ENCODE data around the gene OXCT2. TPM values are rescaled to one million over a fixed set of nuclear protein-coding genes. Genes with fewer than 3 reads are reported as not detected.

OXCT2 gene
- total RNA-seq, 1 donor from 2014 or later = 2.1 TPM

DNA sequence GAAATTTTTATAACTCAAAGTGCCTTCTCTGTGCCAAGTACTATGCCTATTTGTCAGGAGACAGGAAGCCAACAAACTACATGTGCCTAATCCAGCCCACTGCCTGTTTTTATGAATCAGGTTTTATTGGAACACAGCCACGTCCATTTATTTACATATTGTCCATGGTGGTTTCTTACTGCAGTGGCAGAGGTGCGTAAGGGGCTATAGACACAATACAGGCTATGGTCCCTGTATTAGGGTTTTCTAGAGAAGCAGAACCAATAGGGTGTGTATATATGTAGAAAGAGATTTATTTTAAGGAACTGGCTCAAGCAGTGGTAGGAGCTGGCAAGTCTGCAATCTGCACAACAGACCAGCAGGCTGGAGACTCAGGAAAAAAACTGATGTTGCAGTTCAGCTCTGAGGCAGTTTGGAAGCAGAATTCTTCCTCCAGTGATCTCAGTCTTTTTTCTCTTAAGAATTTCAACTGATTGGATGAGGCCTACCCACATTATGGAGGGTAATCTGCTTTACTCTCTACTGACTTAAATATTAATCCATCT, 17.1 kb downstream of the OXCT2 start:
- H3K4me1 ChIP-seq = no peaks in the 10 kb centered on the region
- no peak overlapping the region for H3K4me2 ChIP-seq
- H4K20me1 ChIP-seq (ENCODE audit: low read depth) = peaks cover 5% of the 10 kb centered on the region
- Mint-ChIP-seq H3K9me3 (no peaks in the 10 kb centered on the region), H3K27ac (no peak overlapping the region), H3K27me3 (ENCODE audit: insufficient read depth, low read depth) (peaks cover 4% of the 10 kb centered on the region), H3K36me3 (peaks cover 33% of the 10 kb centered on the region), H3K4me3 (no peak overlapping the region), H3K4me1 (no peaks in the 10 kb centered on the region)
- no peaks in the 10 kb centered on the region for H3K79me2 ChIP-seq (ENCODE audit: low read depth)
- peaks cover 6% of the 10 kb centered on the region for H3K36me3 ChIP-seq
- no peak overlapping the region for H3K27ac ChIP-seq
- H3F3A ChIP-seq (ENCODE audit: low read depth) = no peaks in the 10 kb centered on the region
- H2AFZ ChIP-seq (replicated peaks) = no peak overlapping the region
- no peaks in the 10 kb centered on the region for H3K27me3 ChIP-seq
- H3K4me3 ChIP-seq = no peak overlapping the region
- TF ChIP-seq, protein P1, sequence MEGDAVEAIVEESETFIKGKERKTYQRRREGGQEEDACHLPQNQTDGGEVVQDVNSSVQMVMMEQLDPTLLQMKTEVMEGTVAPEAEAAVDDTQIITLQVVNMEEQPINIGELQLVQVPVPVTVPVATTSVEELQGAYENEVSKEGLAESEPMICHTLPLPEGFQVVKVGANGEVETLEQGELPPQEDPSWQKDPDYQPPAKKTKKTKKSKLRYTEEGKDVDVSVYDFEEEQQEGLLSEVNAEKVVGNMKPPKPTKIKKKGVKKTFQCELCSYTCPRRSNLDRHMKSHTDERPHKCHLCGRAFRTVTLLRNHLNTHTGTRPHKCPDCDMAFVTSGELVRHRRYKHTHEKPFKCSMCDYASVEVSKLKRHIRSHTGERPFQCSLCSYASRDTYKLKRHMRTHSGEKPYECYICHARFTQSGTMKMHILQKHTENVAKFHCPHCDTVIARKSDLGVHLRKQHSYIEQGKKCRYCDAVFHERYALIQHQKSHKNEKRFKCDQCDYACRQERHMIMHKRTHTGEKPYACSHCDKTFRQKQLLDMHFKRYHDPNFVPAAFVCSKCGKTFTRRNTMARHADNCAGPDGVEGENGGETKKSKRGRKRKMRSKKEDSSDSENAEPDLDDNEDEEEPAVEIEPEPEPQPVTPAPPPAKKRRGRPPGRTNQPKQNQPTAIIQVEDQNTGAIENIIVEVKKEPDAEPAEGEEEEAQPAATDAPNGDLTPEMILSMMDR (IDR thresholded peaks at IDR 0.05) = no peak
- TF ChIP-seq EZH2 (IDR thresholded peaks at IDR 0.05) (no peak), EZH2phosphoT487 (IDR thresholded peaks at IDR 0.05) (no peak)
- no peaks in the 10 kb centered on the region for H3K9me3 ChIP-seq (ENCODE audit: low read depth)
- H3K9ac ChIP-seq = no peak overlapping the region
- no peak for DNase-seq (ENCODE audit: low spot score)

DNA sequence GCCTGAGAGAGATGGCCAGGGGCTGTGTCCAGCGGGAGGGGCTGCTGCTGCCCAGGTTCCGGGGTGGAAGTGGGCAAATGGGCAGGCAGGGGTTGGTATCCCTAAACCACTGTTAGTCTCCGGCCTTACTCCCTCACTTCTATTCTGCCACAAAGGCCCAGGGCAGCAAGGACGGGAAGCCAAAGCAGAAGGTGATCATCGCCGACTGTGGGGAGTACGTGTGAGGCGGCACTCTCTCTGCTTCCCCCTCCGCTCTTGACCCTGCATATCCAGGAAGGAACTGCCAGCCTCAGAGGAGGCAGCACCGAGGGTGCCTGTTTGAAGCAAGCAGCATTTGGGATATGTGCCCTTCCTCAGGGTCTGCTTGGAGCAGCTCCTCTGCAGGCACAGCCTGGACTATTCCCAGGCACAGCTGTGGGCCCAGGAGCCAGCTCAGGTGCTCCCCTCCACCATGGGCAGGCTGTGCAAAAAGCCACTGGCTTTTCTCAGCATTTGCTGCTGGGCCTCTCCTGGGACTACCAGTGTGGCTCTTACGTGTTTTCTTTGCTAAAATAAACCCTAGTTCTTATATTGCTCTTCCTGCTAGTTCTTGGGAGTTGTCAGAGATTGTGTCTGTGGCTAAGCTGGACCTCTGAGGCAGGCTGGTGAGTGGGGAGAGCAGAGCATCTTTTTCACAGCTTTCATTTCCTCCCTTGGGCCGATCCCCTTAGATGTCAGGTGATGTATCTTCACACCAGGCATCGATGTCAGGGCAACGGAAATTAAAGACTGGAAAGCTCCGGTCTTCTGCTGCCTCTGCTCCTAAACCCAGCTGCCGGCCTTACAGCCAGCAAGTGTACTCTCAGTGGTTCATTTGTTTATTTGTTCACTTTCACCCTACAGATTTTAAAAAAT, 17.8 kb downstream of the OXCT2 start:
- no peak overlapping the region for H3K4me3 Mint-ChIP-seq
- H2AFZ ChIP-seq (replicated peaks) = no peak overlapping the region
- peaks cover 4% of the 10 kb centered on the region for H3K27me3 Mint-ChIP-seq (ENCODE audit: insufficient read depth, low read depth)
- no peak for DNase-seq (ENCODE audit: low spot score)
- no peak overlapping the region for H3K4me3 ChIP-seq
- no peaks in the 10 kb centered on the region for H3K9me3 Mint-ChIP-seq
- H3K79me2 ChIP-seq (ENCODE audit: low read depth) = no peaks in the 10 kb centered on the region
- TF ChIP-seq EZH2 (IDR thresholded peaks at IDR 0.05) = no peak
- no peak for TF ChIP-seq EZH2phosphoT487 (IDR thresholded peaks at IDR 0.05)
- H3K4me1 ChIP-seq = no peaks in the 10 kb centered on the region
- no peak overlapping the region for H3K27ac Mint-ChIP-seq
- H3K9ac ChIP-seq = no peak overlapping the region
- no peaks in the 10 kb centered on the region for H3K4me1 Mint-ChIP-seq
- H4K20me1 ChIP-seq (ENCODE audit: low read depth) = peaks cover 5% of the 10 kb centered on the region
- H3K27me3 ChIP-seq = no peaks in the 10 kb centered on the region
- peaks cover 33% of the 10 kb centered on the region for H3K36me3 Mint-ChIP-seq
- no peaks in the 10 kb centered on the region for H3K9me3 ChIP-seq (ENCODE audit: low read depth)
- H3K36me3 ChIP-seq = peaks cover 6% of the 10 kb centered on the region
- H3K27ac ChIP-seq = no peak overlapping the region
- H3F3A ChIP-seq (ENCODE audit: low read depth) = no peaks in the 10 kb centered on the region
- no peak overlapping the region for H3K4me2 ChIP-seq

DNA sequence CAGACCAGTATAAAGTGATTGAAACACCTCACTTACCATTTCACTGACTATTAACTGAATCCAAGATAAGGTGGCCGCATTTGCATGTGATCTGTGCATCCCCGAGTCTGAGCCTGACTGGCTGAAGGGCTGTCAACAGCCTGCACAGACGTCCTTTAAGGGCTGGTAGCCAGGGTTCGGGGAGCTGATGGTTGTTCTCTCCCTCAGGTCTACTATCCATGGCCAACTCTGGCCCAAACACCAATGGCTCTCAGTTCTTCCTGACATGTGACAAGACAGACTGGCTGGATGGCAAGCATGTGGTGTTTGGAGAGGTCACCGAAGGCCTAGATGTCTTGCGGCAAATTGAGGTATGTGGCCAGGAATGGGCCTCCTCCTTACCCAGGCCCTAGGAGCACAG, 18.4 kb downstream of the OXCT2 start:
- Mint-ChIP-seq H3K9me3 (no peaks in the 10 kb centered on the region), H3K4me1 (no peaks in the 10 kb centered on the region), H3K4me3 (no peak overlapping the region), H3K27ac (no peak overlapping the region), H3K27me3 (ENCODE audit: insufficient read depth, low read depth) (peaks cover 4% of the 10 kb centered on the region), H3K36me3 (peaks cover 31% of the 10 kb centered on the region)
- H3F3A ChIP-seq (ENCODE audit: low read depth) = no peaks in the 10 kb centered on the region
- DNase-seq (ENCODE audit: low spot score) = no peak
- H3K4me3 ChIP-seq = no peak overlapping the region
- H3K79me2 ChIP-seq (ENCODE audit: low read depth) = no peaks in the 10 kb centered on the region
- TF ChIP-seq EZH2 (IDR thresholded peaks at IDR 0.05) (no peak), EZH2phosphoT487 (IDR thresholded peaks at IDR 0.05) (no peak)
- TF ChIP-seq, protein P1 (IDR thresholded peaks at IDR 0.05) = no peak
- no peak overlapping the region for H3K4me2 ChIP-seq
- H2AFZ ChIP-seq (replicated peaks) = no peak overlapping the region
- H3K9ac ChIP-seq = no peak overlapping the region
- H3K27ac ChIP-seq = no peak overlapping the region
- H3K9me3 ChIP-seq (ENCODE audit: low read depth) = no peaks in the 10 kb centered on the region
- no peaks in the 10 kb centered on the region for H3K4me1 ChIP-seq
- peaks cover 6% of the 10 kb centered on the region for H3K36me3 ChIP-seq
- H3K27me3 ChIP-seq = no peaks in the 10 kb centered on the region
- peaks cover 5% of the 10 kb centered on the region for H4K20me1 ChIP-seq (ENCODE audit: low read depth)

DNA sequence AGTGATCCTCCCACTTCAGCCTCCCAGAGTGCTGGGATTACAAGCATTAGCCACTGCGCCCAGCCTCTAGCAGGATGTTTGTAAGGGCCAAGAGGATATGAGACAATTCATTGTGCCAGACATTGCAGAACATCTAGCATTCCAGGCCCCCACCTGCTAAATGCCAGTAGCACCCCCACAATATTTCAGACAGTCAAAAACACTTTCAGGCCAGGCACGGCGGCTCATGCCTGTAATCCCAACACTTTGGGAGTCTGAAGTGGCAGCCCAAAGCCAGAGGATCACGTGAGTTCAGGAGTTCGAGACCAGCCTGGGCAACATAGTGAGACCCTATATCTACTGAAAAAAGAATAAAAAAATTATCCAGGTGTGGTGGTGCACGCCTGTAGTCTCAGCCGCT, 19.6 kb downstream of the OXCT2 start:
- H2AFZ ChIP-seq (replicated peaks) = no peak overlapping the region
- H4K20me1 ChIP-seq (ENCODE audit: low read depth) = peaks cover 5% of the 10 kb centered on the region
- H3K4me1 Mint-ChIP-seq = no peaks in the 10 kb centered on the region
- H3K4me2 ChIP-seq = no peak overlapping the region
- no peak overlapping the region for H3K27ac Mint-ChIP-seq
- no peaks in the 10 kb centered on the region for H3K9me3 ChIP-seq (ENCODE audit: low read depth)
- no peak overlapping the region for H3K4me3 ChIP-seq
- TF ChIP-seq, protein P1 (IDR thresholded peaks at IDR 0.05) = no peak
- no peak for TF ChIP-seq EZH2 (IDR thresholded peaks at IDR 0.05)
- TF ChIP-seq EZH2phosphoT487 (IDR thresholded peaks at IDR 0.05) = no peak
- H3K27me3 ChIP-seq = no peaks in the 10 kb centered on the region
- peaks cover 6% of the 10 kb centered on the region for H3K36me3 ChIP-seq
- H3K27ac ChIP-seq = no peak overlapping the region
- H3K9ac ChIP-seq = no peak overlapping the region
- no peak for DNase-seq (ENCODE audit: low spot score)
- no peak overlapping the region for H3K4me3 Mint-ChIP-seq
- H3K79me2 ChIP-seq (ENCODE audit: low read depth) = no peaks in the 10 kb centered on the region
- H3K9me3 Mint-ChIP-seq = no peaks in the 10 kb centered on the region
- H3K27me3 Mint-ChIP-seq (ENCODE audit: insufficient read depth, low read depth) = no peaks in the 10 kb centered on the region
- H3K4me1 ChIP-seq = no peaks in the 10 kb centered on the region
- peaks cover 29% of the 10 kb centered on the region for H3K36me3 Mint-ChIP-seq
- no peaks in the 10 kb centered on the region for H3F3A ChIP-seq (ENCODE audit: low read depth)

Data from neural progenitor cell (in vitro differentiated cells).